Activated naive CD4-positive, alpha-beta T cell treated with anti-CD3 and anti-CD28 coated beads for 36 hours (primary cell): ENCODE measurements around the gene BAAT. TPM values are rescaled to one million over a fixed set of nuclear protein-coding genes. Genes with fewer than 3 reads are reported as not detected.

ENCODE experiments used
- CTCF ChIA-PET: fragments of 350-600 bp; sonication (Branson Sonifier 250); formaldehyde crosslinking; loops from one replicate; lab custom pipeline; 2021; ENCODE audit warnings: antibody characterized with exemption; lab: Charles Lee
- DNase-seq: peaks from one replicate; pipeline ENCODE4 v3.0.0-alpha.2; 2020
- H3K27ac Mint-ChIP-seq: one replicate; pipeline ENCODE4 v1.8.0; 2021; ENCODE audit warnings: mild to moderate bottlenecking, mixed read lengths
- H3K27me3 Mint-ChIP-seq: one replicate; pipeline ENCODE4 v1.8.0; 2021; ENCODE audit warnings: low read depth, mixed read lengths
- H3K36me3 Mint-ChIP-seq: one replicate; pipeline ENCODE4 v1.8.0; 2021; ENCODE audit warnings: low read depth, mixed read lengths
- H3K4me1 Mint-ChIP-seq: one replicate; pipeline ENCODE4 v1.8.0; 2021; ENCODE audit warnings: low read depth, mixed read lengths
- H3K4me3 Mint-ChIP-seq: one replicate; pipeline ENCODE4 v1.8.0; 2021; ENCODE audit warnings: mild to moderate bottlenecking, moderate library complexity, mixed read lengths
- H3K9me3 Mint-ChIP-seq: one replicate; pipeline ENCODE4 v1.8.0; 2021; ENCODE audit warnings: mixed read lengths
- intact Hi-C: fragments of 100-400 bp; cut with micrococcal nuclease; formaldehyde crosslinking; loops from one replicate; pipeline ENCODE4 v1.15.1; 2023
- total RNA-seq, 2 experiments: library from RNA; stranded (reverse); gene quantifications; one replicate each; pipeline ENCODE4 v1.2.3, GENCODE V29; 2021

The BAAT gene
- total RNA-seq, 2 experiments from 2014 or later: not detected

- H3K27me3 Mint-ChIP-seq: peaks cover 16% of the 10 kb centered on the region
- CTCF ChIA-PET: interaction anchor here (0.7 kb wide), 1 partner anchor 12 kb away, joined by 3 read pairs; no protein-coding TSS in a partner anchor
- no peak overlapping the region for H3K27ac Mint-ChIP-seq
- no peak overlapping the region for H3K4me3 Mint-ChIP-seq
- intact Hi-C loops: no loop called here
- peaks cover 4% of the 10 kb centered on the region for H3K9me3 Mint-ChIP-seq
- DNase-seq: no peak
- no peaks in the 10 kb centered on the region for H3K4me1 Mint-ChIP-seq
- H3K36me3 Mint-ChIP-seq: no peaks in the 10 kb centered on the region
Observed at GRCh38 chr9:101324245-101324804, 60.5 kb downstream of the BAAT start.

- H3K4me1 Mint-ChIP-seq: no peaks in the 10 kb centered on the region
- intact Hi-C loops: no loop called here
- CTCF ChIA-PET: interaction anchor here (2.1 kb wide), 1 partner anchor 11 kb away, joined by 7 read pairs; no protein-coding TSS in a partner anchor
- DNase-seq: no peak
- no peak overlapping the region for H3K27ac Mint-ChIP-seq
- H3K36me3 Mint-ChIP-seq: no peaks in the 10 kb centered on the region
- H3K27me3 Mint-ChIP-seq: peaks cover 16% of the 10 kb centered on the region
- no peak overlapping the region for H3K4me3 Mint-ChIP-seq
- H3K9me3 Mint-ChIP-seq: peaks cover 4% of the 10 kb centered on the region
Observed at GRCh38 chr9:101323129-101323528, 61.7 kb downstream of the BAAT start.

DNA sequence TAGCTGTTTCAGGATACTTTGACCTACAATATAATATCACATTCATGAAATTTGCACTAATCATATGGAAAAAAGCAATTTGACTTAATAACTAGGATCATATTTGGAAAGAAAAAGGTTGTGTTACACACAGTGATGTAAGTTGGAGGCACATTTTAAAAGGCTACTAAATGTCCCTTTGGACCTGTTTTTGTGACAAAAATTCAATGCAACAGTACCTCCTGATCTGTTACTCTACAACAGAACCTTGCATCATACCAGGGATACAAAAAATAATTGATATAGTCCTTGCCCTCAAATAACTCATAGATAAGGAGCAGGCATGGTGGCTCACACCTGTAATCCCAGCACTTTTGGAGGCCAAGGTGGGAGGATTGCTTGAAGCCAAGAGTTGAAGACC lies 67.1 kb downstream of the BAAT start:
- H3K4me3 Mint-ChIP-seq: no peak overlapping the region

DNA sequence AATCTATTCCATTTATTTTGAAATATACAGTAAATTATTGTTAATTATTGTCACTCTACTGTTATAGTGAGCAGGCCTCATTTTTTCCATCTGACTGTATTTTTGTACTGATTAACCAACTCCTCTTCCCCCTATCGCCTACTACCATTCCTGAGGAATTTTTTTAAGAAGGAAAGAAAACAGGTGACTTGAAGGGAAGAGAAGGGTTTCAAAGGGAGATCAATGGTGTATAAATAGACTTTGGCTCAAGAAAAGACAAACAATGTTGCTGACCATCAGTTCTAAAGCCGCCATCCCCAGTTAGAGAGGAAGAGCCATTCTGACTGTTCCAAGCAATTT lies 69.7 kb downstream of the BAAT start:
- no peak overlapping the region for H3K4me3 Mint-ChIP-seq
- H3K36me3 Mint-ChIP-seq: no peaks in the 10 kb centered on the region
- no peaks in the 10 kb centered on the region for H3K4me1 Mint-ChIP-seq
- CTCF ChIA-PET: no interaction called here
- no peak for DNase-seq
- intact Hi-C loops: no loop called here
- H3K9me3 Mint-ChIP-seq: no peaks in the 10 kb centered on the region
- peaks cover 6% of the 10 kb centered on the region for H3K27me3 Mint-ChIP-seq
- H3K27ac Mint-ChIP-seq: no peak overlapping the region

More for the DNA sequence above, 67.1 kb downstream of the BAAT start:
- no peaks in the 10 kb centered on the region for H3K4me1 Mint-ChIP-seq
- intact Hi-C loops: no loop called here
- H3K27ac Mint-ChIP-seq: no peak overlapping the region
- H3K36me3 Mint-ChIP-seq: no peaks in the 10 kb centered on the region
- peaks cover 11% of the 10 kb centered on the region for H3K27me3 Mint-ChIP-seq
- DNase-seq: no peak
- CTCF ChIA-PET: no interaction called here
- no peaks in the 10 kb centered on the region for H3K9me3 Mint-ChIP-seq

DNA sequence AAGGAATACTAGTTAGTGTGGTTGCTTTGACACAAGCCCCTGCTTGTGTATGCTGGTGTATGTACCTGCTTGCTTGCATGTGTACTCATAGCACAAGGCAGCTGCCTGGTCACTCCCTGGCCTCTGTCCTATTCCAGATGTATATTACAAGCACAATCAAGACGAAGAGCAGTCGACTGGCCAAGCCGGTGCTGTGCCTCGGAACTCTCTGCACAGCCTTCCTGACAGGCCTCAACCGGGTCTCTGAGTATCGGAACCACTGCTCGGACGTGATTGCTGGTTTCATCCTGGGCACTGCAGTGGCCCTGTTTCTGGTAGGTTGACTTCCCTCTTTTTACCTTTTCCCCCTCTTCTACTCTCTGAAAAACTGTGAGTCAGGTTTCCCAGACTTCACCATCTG lies 72.1 kb downstream of the BAAT start:
- H3K4me3 Mint-ChIP-seq: no peak overlapping the region
- no peaks in the 10 kb centered on the region for H3K4me1 Mint-ChIP-seq
- H3K36me3 Mint-ChIP-seq: no peaks in the 10 kb centered on the region
- CTCF ChIA-PET: interaction anchor here (1.0 to 4.2 kb wide), 6 partner anchors 10 to 871 kb away, joined by 3 to 42 read pairs (median 6); no protein-coding TSS in a partner anchor
- H3K27me3 Mint-ChIP-seq: peaks cover 6% of the 10 kb centered on the region
- intact Hi-C loops: no loop called here
- no peaks in the 10 kb centered on the region for H3K9me3 Mint-ChIP-seq
- DNase-seq: no peak
- no peak overlapping the region for H3K27ac Mint-ChIP-seq

- no peaks in the 10 kb centered on the region for H3K36me3 Mint-ChIP-seq
- DNase-seq: no peak
- no peak overlapping the region for H3K27ac Mint-ChIP-seq
- H3K9me3 Mint-ChIP-seq: no peaks in the 10 kb centered on the region
- CTCF ChIA-PET: interaction anchor here (0.7 to 4.2 kb wide), 17 partner anchors 11 to 870 kb away, joined by 3 to 42 read pairs (median 4); no protein-coding TSS in a partner anchor
- peaks cover 6% of the 10 kb centered on the region for H3K27me3 Mint-ChIP-seq
- H3K4me1 Mint-ChIP-seq: no peaks in the 10 kb centered on the region
- intact Hi-C loops: loop anchor here (1.0 to 2.0 kb wide), 4 partner anchors 193 to 710 kb away; no protein-coding TSS in a partner anchor
- H3K4me3 Mint-ChIP-seq: no peak overlapping the region
Observed at GRCh38 chr9:101311758-101312420, 72.9 kb downstream of the BAAT start.

DNA sequence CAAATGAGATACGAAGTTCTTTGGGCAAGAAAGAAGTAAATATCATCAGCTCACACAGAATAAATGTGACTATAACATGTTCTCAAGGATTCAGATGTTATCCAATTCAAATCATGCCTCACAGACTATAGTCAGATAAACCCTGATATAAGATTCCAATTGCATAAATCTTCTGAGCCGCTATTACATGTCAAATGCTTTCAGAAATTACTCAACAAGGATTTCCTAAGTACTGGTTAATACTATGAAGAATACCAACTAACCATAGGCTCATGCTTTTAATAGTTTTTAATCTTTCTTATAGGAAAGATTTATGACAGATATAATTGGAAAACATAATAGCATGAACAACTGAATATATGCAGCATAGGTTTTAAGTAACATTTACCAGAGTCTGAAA lies 73.6 kb downstream of the BAAT start:
- H3K4me1 Mint-ChIP-seq: no peaks in the 10 kb centered on the region
- peaks cover 3% of the 10 kb centered on the region for H3K27me3 Mint-ChIP-seq
- no peaks in the 10 kb centered on the region for H3K36me3 Mint-ChIP-seq
- CTCF ChIA-PET: interaction anchor here (0.7 to 4.2 kb wide), 15 partner anchors 12 to 715 kb away, joined by 3 to 42 read pairs (median 4); no protein-coding TSS in a partner anchor
- H3K4me3 Mint-ChIP-seq: no peak overlapping the region
- intact Hi-C loops: loop anchor here (1.0 to 2.0 kb wide), 4 partner anchors 192 to 709 kb away; no protein-coding TSS in a partner anchor
- DNase-seq: no peak
- no peaks in the 10 kb centered on the region for H3K9me3 Mint-ChIP-seq
- H3K27ac Mint-ChIP-seq: no peak overlapping the region

Other genes with a start within 250 kb of the BAAT start
- gene MRPL50, start 13.6 kb upstream of the BAAT start, total RNA-seq: 10 to 100 TPM; 13.2 to 14.3 TPM
- gene ZNF189, start 13.8 kb upstream of the BAAT start, total RNA-seq: 1 to 10 TPM; 5.5 to 5.7 TPM
- not detected for gene ALDOB, start 50.8 kb upstream of the BAAT start, total RNA-seq
- 10 to 100 TPM; 42.0 to 45.9 TPM for gene RNF20, start 148.8 kb upstream of the BAAT start, total RNA-seq
- not detected for gene PPP3R2, start 210.0 kb upstream of the BAAT start, total RNA-seq